Right cardiac atrium (tissue), 5 donors: Measurements from ENCODE around the gene HOMER3. TPM values are rescaled to one million over a fixed set of nuclear protein-coding genes. Genes with fewer than 3 reads are reported as not detected.

Experiments used
- ATAC-seq, 2 donors: fragments of 200-7000 bp; cut with Tn5 transposase; one replicate each; pipeline versions ENCODE4 v1.8.0 to v1.9.1; 2020; ENCODE audit warnings: moderate library complexity in 2 of 2, mild to moderate bottlenecking in 1 of 2
- DNase-seq, 3 donors: peaks; one replicate each; pipeline ENCODE4 v3.0.0-alpha.2; 2020
- H3K27ac ChIP-seq: one replicate; pipeline ENCODE4 v1.5.1; 2013; ENCODE audit warnings: mild to moderate bottlenecking, low read length, control low read depth, moderate library complexity
- H3K27me3 ChIP-seq: one replicate; pipeline ENCODE4 v1.6.1; 2013; ENCODE audit not compliant: control insufficient read depth, insufficient read depth
- H3K4me1 ChIP-seq: one replicate; pipeline ENCODE4 v1.6.1; 2013; ENCODE audit warnings: low read length; ENCODE audit not compliant: control insufficient read depth, insufficient read depth
- H3K4me3 ChIP-seq: one replicate; pipeline ENCODE4 v1.5.1; 2013; ENCODE audit warnings: low read length, control low read depth
- H3K9me3 ChIP-seq: one replicate; pipeline ENCODE4 v1.6.1; 2013; ENCODE audit warnings: low read length; ENCODE audit not compliant: control insufficient read depth
- WGBS: extraction: QIAGEN DNeasy Blood & Tissue Kit; methylation state at CpG from one replicate; pipeline ENCODE4 v1.1.7; 2013; 5-methylcytosine and 5-hydroxymethylcytosine counted together
- intact Hi-C, 4 donors: fragments of 100-400 bp; cut with DNase I; formaldehyde crosslinking; loops; one replicate each; pipeline versions ENCODE4 v1.11.0 to v1.14.0; 2022 to 2023
- polyA plus RNA-seq: library from polyadenylated mRNA; stranded (reverse); fragments of 200-250 nt; gene quantifications from one replicate; pipeline ENCODE4 v1.2.3, GENCODE V29; 2013
- total RNA-seq, 4 donors: library from RNA; stranded (reverse); fragmentation: NEBNext Ultra II Directional; extraction: Animal tissue kit (Norgen Biotek cat#: 25700); gene quantifications; one replicate each; pipeline ENCODE4 v1.2.1, GENCODE V29; 2021
- donor health status: healthy with polysubstance abuse.
- donor health status: DM: no; HTN: yes; CAD: no.
- donor health status: DM: no; HTN: no; CAD: no.
- donor health status: DM: no; HTN: yes; CAD: no; lungs with severe emphysema.
- donor health status: DM: yes; HTN: yes; CAD: no.

Gene HOMER3
- total and polyA plus RNA-seq, 5 donors, result 10.2 to 26.5 (median 12.8) TPM

DNA sequence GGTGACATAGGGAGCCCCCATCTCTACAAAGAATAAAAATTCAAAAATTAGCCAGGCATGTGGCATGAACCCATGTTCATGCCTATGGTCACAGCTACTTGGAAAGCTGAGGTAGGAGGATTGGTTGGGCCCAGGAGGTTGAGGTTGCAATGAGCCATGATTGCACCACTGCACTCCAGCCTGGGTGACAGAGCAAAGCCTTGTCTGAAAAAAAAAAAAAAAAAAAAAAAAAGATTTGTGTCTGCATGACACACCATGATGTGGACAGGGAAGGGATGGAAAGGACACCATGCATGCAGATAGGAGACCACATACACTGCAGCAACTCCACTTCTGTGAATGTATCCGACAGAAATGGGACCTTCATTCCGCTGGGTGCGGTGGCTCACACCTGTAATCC is 34.0 kb upstream of the HOMER3 start:
- 96% methylated on average over 3 of the region's 3 CpGs for WGBS
- H3K27me3 ChIP-seq, result no peaks in the 10 kb centered on the region
- intact Hi-C loops, result no loop called here
- no peak overlapping the region for H3K4me3 ChIP-seq
- DNase-seq (no peak), ATAC-seq (no peak)
- H3K4me1 ChIP-seq, result no peaks in the 10 kb centered on the region
- H3K9me3 ChIP-seq, result no peaks in the 10 kb centered on the region
- no peak overlapping the region for H3K27ac ChIP-seq

GRCh38 chr19:18972851-18973250 is 31.8 kb upstream of the HOMER3 start:
- no peaks in the 10 kb centered on the region for H3K27me3 ChIP-seq
- WGBS, result 61% methylated on average over 5 of the region's 5 CpGs
- DNase-seq (no peak), ATAC-seq (peak; percentile 56 to 80)
- H3K4me3 ChIP-seq, result no peak overlapping the region
- intact Hi-C loops, result no loop called here
- peak overlapping the region; percentile 59 for H3K27ac ChIP-seq
- no peaks in the 10 kb centered on the region for H3K4me1 ChIP-seq
- H3K9me3 ChIP-seq, result no peaks in the 10 kb centered on the region

DNA sequence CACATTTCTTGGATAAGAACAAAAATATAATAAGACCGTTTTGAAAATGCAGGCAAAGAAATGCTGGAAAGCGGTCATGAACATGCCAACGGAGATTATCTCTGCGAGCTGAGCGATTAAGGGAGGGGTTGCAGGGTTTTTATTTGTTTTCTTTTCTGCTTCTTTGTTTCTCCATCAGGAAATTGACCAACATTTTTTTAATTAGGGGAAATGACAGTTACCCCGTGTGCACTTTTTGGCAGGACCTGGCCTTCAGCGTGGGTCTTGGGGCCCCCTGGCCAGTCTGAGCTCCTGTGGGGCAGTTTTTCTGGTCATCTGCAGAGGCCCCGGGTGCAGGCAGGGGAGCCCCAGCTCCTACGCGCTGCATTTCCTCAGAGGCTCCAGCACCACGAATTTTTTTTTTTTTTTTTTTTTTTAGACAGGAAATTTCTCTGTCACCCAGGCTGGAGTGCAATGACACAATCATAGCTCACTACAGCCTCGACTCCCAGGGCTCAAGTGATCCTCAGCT is 31.3 kb upstream of the HOMER3 start:
- peak overlapping the region; percentile 59 for H3K27ac ChIP-seq
- H3K9me3 ChIP-seq, result no peaks in the 10 kb centered on the region
- WGBS, result 21% methylated on average over 12 of the region's 12 CpGs
- H3K4me1 ChIP-seq, result no peaks in the 10 kb centered on the region
- DNase-seq (no peak), ATAC-seq (peak; percentile 62 to 65)
- no peaks in the 10 kb centered on the region for H3K27me3 ChIP-seq
- intact Hi-C loops, result no loop called here
- H3K4me3 ChIP-seq, result no peak overlapping the region

DNA sequence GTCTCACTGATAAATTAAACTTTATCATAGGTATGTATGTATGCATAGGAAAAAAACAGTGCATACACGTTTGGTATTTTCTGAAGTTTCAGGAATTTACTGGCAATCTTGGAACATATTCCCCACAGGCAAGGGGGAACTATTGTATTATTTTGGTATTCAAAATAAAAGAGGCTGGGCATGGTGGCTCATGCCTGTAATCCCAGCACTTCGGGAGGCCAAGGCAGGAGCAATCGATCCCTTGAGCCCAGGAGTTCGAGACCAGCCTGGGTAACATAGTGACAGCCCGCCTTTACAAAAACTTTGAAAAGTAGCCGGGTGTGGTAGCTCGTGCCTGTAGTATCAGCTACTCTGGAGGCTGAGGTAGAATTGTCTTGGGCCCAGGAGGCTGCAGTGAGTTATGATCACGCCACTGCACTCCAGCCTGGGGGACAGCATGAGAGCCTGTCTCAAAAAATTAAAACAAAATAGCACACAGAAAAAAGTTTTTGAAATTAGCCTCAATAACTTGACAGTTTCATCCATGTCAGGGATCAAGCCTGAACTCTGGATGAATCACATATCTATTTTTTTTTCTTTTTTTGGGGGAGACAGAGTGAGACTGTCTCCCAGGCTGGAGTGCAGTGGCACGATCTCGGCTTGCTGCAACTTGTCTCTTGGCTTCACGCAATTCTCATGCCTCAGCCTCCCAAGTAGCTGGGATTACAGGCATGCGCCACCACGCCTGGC is 29.1 kb upstream of the HOMER3 start:
- no peak overlapping the region for H3K27ac ChIP-seq
- no peaks in the 10 kb centered on the region for H3K27me3 ChIP-seq
- H3K4me3 ChIP-seq, result no peak overlapping the region
- ATAC-seq (no peak), DNase-seq (no peak)
- no peaks in the 10 kb centered on the region for H3K4me1 ChIP-seq
- WGBS, result 74% methylated on average over 13 of the region's 13 CpGs
- H3K9me3 ChIP-seq, result no peaks in the 10 kb centered on the region
- intact Hi-C loops, result no loop called here

- H3K27ac ChIP-seq, result peak overlapping the region; percentile 68
- ATAC-seq, result peak; percentile 52 to 75
- peak; percentile 53 to 85 (median 80) for DNase-seq
- 34% methylated on average over 11 of the region's 11 CpGs for WGBS
- H3K27me3 ChIP-seq, result no peaks in the 10 kb centered on the region
- no peaks in the 10 kb centered on the region for H3K9me3 ChIP-seq
- H3K4me3 ChIP-seq, result no peak overlapping the region
- intact Hi-C loops, result no loop called here
- no peaks in the 10 kb centered on the region for H3K4me1 ChIP-seq
Observed at GRCh38 chr19:18967358-18968146, 26.5 kb upstream of the HOMER3 start.

DNA sequence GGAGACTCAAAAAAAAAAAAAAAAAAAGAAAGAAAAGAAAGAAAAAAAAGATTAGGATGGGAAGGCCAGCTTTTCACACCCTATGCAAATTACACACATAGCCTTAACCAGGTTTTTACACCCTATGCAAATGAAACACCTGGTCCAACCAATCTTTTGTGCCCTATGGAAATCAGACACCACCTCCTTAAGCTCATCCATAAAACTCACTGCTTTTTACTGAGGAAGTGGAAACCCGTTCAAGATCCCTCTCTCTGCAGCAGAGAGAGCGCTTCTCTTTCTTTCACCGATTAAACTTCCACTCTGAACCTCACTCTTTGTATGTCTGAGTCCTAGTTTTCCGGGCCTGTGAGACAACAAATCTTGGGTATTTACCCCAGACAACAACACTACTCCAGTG is 25.3 kb upstream of the HOMER3 start:
- intact Hi-C loops, result no loop called here
- no peak overlapping the region for H3K27ac ChIP-seq
- H3K27me3 ChIP-seq, result no peaks in the 10 kb centered on the region
- DNase-seq (no peak), ATAC-seq (no peak)
- WGBS, result 62% methylated on average over 4 of the region's 4 CpGs
- no peaks in the 10 kb centered on the region for H3K9me3 ChIP-seq
- H3K4me3 ChIP-seq, result no peak overlapping the region
- H3K4me1 ChIP-seq, result no peaks in the 10 kb centered on the region

GRCh38 chr19:18964121-18964520 is 23.1 kb upstream of the HOMER3 start:
- H3K4me3 ChIP-seq, result no peak overlapping the region
- no peaks in the 10 kb centered on the region for H3K27me3 ChIP-seq
- H3K27ac ChIP-seq, result no peak overlapping the region
- H3K9me3 ChIP-seq, result no peaks in the 10 kb centered on the region
- DNase-seq (no peak), ATAC-seq (no peak)
- intact Hi-C loops, result no loop called here
- H3K4me1 ChIP-seq, result no peaks in the 10 kb centered on the region
- WGBS, result 90% methylated on average over 9 of the region's 9 CpGs

DNA sequence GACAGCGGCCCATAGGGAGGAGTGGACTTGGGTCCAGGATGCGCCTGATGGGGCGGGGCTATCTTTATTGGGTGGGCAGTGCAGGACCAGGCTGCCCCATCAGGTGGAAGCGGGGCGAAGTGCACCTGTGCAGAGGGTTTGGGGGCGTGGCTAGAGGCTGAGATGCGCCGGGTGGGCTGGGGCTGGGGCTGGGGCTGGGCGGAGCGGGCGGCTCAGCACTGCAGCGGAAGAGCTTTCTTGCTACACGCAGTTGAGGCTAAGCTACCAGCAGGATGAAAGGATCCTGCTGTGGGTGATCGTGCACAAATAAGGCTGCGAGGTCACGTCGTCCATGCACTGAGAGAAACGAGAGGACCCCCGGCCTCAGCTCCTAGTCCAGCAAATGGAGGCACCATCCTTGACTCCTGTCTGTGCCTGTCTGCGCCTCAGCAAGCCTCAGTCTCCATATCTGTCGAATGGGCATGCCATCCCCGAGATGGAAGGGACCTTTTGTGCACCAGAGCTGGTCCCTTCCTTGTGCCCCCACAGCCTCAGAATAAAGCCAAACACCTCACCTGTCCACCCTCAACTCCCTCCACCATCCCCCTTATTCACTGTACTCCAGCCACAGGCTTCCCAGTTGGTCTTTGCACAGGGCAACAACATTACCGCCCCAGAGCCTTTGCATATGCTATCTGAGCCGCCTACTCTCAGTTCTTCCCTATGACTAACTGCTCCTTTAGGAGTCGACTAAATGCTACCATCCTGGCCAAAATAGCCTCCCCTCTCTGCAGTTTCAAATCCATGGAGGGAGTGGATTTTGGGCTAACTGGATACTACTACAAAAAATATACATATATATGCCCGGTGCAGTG is 21.0 kb upstream of the HOMER3 start:
- Histone ChIP-seq H3K9me3 (no peaks in the 10 kb centered on the region), H3K4me1 (no peaks in the 10 kb centered on the region), H3K27ac (no peak overlapping the region), H3K4me3 (no peak overlapping the region), H3K27me3 (no peaks in the 10 kb centered on the region)
- peak in 1 of 2 donors; percentile 29 for ATAC-seq
- DNase-seq, result no peak
- WGBS, result 24% methylated on average over 26 of the region's 26 CpGs
- intact Hi-C loops, result no loop called here

GRCh38 chr19:18960370-18960769 is 19.4 kb upstream of the HOMER3 start:
- no peaks in the 10 kb centered on the region for H3K9me3 ChIP-seq
- ATAC-seq (no peak), DNase-seq (no peak)
- H3K27ac ChIP-seq, result no peak overlapping the region
- 89% methylated on average over 4 of the region's 4 CpGs for WGBS
- H3K4me3 ChIP-seq, result no peak overlapping the region
- intact Hi-C loops, result no loop called here
- H3K27me3 ChIP-seq, result no peaks in the 10 kb centered on the region
- H3K4me1 ChIP-seq, result no peaks in the 10 kb centered on the region

DNA sequence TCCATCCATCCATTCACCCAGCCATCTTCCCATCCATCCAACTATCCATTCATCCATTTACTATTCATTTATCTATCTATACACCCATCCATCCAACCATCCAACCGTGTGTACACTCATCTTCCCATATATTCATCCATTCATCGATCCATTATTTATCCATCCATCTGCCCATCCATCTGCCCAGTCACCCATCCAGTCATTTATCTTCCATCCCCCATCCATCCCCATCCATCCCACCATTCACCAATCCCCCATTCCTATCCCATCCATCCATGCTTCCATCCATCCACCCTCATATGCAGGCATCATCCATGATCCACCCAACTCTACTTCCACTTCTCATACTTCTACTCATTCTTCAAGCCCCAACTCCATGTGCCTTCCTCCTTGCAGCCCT is 14.0 kb upstream of the HOMER3 start:
- H3K9me3 ChIP-seq, result no peaks in the 10 kb centered on the region
- intact Hi-C loops, result no loop called here
- H3K4me3 ChIP-seq, result no peak overlapping the region
- H3K27me3 ChIP-seq, result no peaks in the 10 kb centered on the region
- DNase-seq (no peak), ATAC-seq (no peak)
- H3K4me1 ChIP-seq, result no peaks in the 10 kb centered on the region
- WGBS, result 96% methylated on average over 2 of the region's 2 CpGs
- no peak overlapping the region for H3K27ac ChIP-seq

DNA sequence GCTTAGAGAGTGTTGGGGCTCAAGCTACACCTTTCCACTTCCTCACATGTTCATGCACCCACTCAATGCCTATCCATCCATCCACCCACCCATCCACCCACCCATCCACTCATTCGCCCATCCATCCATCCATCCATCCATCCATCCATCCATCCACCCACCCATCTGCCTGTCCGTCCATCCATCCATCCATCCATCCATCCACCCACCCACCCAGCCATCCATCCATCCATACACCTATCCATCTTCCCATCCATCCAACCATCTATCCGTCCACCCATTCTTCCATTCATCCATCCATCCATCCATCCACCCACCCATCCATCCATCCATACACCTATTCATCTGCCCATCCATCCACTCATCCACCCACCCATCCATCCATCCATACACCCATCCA is 13.1 kb upstream of the HOMER3 start:
- no peaks in the 10 kb centered on the region for H3K9me3 ChIP-seq
- H3K4me3 ChIP-seq, result no peak overlapping the region
- H3K27me3 ChIP-seq, result no peaks in the 10 kb centered on the region
- intact Hi-C loops, result no loop called here
- DNase-seq (no peak), ATAC-seq (no peak)
- no peak overlapping the region for H3K27ac ChIP-seq
- WGBS, result 93% methylated on average over 3 of the region's 3 CpGs
- H3K4me1 ChIP-seq, result no peaks in the 10 kb centered on the region
